ENCODE measurements around the gene A4GALT.
"Not testable (repeated sequence)": the region's sequence is repeated elsewhere in the genome, so short reads cannot be mapped to it uniquely, and the experiment has no call there.

A4GALT gene

DNA sequence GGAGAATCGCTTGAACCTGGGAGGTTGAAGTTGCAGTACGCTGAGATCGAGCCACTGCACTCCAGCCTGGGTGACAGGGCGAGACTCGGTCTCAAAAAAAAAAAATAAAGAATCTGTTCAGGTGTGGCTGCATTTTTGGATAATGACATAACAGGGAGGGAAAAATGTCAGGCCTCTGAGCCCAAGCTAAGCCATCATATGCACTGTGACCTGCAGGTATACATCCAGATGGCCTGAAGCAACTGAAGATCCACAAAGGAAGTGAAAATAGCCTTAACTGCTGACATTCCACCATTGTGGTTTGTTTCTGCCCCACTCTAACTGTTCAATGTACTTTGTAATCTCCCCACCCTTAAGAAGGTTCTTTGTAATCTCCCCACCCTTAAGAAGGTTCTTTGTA, 19.6 kb upstream of the A4GALT start:
- not testable (repeated sequence) for DNase-seq

DNA sequence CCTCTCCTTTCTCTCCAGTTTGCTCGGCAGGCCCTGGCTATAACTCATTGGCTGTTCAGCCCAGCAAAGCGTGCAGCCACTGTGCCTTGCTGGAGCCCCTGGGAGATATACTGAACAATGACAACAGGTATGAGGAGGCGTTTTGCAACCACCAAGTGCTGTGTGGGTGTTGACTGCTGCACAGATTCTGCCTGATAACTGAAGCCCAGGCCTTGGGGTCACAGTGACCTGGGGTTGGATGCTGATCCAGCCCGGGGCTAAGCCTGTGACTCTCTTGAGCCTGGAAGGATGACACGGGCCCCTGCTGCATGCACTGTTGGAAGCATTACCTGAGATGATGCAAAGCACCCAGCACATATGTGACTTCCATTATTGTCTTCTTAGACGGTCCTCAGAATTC, 13.7 kb upstream of the A4GALT start:
- no peak for DNase-seq

DNA sequence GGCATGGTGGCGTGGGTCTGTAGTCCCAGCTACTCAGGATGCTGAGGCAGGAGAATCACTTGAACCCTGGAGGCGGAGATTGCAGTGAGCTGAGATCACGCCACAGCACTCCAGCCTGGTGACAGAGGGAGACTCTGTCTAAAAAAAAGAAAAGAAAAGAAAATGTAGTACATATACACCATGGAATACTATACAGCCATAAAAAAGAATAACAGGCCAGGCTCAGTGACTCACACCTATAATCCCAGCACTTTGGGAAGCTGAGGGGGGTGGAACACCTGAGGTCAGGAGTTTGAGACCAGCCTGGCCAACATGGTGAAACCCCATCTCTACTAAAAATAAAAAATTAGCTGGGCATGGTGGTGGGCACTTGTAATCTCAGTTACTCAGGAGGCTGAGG, 12.7 kb upstream of the A4GALT start:
- not testable (repeated sequence) for DNase-seq

DNA sequence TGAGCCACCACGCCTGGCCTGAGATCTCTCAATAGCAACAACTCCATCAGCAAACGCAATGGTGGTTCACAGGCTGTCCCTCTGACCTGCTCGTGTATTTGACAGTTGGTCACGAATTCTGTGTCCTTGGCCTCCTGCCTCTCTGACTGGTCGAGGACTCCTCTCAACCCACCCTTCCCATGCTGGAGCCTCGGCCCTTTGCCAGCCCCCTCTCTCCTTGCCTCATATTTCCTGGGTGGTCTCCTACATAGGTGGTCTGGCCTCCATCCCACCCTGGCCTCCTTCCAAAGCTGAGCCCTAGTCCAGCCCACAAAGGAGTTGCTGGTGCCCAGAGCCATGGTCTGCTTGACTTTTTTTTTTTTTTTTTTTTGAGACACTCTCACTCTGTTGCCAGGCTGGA, 11.4 kb upstream of the A4GALT start:
- DNase-seq = no peak

DNA sequence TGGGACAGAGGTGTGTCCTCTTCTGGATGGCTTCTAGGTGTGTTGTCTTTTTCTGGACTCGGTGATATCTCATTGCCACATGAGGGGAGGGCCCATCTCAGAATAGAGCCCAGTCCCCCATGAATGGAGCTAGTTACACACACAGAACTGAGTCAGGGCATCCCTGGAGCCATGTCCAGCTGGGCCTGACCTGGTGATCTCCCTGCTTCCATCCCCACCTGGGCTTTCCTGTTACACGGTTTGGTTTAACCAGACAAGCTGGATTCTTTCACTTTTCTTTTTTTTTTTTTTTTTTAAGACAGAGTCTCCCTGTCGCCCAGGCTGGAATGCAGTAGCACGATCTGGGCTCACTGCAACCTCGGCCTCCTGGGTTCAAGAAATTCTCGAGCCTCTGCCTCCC, 6.1 kb upstream of the A4GALT start:
- DNase-seq = no peak

DNA sequence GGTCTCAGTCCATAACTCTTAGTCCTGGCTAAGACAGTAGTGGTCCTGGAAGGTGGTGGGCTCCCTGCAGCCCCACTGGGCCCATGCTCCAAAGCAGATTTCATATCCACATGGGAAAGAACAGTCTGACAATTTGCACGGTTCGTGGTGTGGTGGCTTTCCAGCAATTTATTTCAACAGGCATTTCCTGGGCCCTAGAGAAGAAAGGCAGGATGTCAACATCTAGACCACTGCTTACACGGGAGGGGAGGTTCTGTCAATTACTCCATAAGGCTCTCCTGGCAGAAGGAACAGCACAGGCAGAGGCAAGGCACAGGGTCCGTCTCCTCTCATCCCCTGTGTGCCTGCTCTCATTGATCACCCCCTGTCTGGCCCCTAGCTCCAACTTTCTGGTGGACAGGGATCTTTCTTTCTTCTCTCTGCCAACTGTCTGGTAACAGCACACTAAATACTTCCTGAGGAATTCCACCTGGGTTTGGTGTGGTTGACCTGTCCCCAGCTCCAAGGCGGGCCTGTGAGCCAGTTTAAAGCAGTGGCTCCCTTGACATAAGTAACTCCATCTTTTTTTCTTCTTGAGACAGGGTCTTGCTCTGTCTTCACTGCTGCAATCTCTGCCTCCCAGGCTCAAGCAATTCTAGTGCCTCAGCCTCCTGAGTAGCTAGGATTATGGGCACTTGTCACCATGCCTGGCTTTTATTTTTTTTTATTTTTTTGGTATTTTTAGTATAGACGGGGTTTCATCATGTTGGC, 5.1 kb upstream of the A4GALT start:
- no peak for DNase-seq

DNA sequence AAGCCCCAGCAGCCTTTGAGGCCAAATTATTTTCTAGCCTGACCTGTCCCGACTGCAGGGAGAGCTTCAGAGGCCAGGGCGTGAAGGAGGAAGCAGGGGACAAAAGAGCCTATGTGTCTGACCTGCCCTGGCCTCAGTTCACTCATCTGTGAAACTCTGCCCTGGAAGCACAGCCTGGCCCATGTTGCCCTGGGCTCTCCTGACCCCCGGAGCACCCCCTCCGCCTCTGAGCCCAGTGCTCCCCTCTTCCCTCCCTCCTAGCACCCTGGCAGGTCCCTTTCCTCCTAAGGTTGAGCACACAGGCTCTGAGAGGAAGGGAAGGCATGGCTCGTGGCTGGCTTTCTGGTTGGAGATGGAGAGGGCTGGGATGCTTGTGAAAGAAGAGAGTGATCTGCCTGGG, 3.4 kb upstream of the A4GALT start:
- DNase-seq = no peak

DNA sequence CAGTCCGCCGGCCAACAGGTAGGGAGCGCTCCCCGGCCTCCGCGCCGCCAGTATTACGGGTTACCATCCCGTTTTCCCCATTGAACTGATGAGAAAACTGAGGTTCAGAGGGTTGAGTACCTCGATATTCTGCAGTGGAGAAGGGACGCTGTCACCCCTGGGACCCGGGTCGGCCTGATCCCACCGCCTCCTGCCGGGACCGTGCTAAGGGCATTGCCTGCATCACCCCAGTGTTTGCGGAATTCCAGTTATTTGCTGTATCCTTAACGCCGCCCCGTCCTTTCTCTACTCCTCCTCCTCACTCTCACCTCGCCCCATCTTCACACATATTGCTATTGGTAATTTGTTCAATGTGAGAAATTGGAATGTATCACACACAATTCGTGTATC, 370 bp upstream of the A4GALT start:
- DNase-seq = no peak

DNA sequence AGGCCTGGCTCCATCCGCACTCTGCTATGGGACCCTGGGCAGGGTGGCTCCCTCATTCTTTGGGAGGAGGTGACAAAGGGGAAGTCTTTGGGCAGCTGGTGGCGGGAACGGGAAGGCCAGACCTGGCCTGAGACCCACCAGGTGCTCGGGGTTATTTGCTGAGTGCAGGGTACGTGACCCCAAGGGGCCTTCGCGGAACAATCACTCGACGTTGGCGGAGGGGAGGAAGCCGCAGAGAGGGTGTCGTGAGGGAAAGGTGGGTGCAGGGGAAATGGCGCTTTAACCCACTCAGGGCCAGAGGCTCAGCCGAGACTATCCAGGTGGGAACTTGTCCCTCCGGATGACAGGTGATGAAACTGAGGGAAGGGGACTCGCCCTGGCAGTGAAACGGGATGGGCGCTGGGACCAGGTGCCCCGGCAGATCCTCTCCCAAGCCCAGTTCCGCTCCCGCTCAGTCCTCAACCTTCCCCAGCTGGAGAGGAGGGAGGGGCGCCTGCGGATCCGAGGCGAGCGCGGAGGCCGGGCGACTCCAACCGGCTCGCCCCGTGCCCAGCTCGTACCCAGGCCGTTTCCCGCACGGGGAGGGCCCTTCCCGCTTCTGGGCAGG, 911 bp downstream of the A4GALT start:
- no peak for DNase-seq

DNA sequence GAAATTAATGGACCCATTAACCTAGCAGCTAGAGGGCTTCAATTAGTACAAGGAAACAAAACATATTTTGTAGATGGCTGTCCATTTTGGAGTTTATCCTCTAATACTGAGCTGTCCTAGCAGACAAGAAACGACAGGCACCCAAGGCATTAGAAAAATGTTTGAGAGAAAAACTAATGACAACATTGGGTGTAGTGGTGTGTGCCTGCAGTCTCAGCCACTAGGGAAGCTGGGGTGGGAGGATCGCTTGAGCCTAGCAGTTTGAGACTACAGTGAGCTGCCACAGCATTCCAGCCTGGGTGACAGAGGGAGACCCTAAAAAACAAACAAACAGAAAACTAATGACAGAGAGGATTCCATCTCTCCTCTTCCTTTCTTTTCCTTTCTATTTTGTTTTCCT, 1.5 kb downstream of the A4GALT start:
- no peak for DNase-seq

DNA sequence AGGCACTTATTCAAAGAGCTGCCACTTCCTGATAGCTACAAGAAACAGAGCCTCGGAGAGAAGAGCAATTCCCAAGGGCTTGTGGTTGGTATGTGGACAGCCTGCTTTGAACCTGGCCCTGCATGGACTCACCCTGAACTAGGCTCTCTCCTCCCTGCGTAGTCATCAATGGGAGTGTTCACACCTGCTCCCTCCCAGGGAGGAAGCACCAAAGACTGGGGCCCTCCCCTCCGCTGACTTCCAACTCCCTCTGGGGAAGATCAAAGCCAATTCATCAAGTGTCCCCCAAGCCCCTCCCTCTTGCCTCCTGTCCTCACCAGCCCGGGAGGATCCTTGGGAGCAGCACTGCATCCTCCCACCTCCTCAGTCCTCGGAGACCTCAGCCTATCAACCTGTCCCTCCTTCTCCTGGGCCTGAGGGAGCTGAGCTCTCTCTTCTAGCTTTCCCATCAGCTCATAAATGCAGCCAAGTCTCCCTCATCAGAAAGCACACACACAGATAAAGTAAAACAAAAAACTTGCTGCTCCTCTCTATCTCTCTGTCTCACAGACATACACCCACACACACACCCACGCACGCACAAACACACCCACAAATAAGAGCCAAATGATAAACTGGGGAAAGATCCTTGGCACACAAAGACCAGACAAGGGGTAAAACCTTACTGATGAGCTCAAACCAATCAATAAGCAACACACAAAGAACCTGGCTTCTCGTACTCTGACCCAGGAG, 3.3 kb downstream of the A4GALT start:
- no peak for DNase-seq

DNA sequence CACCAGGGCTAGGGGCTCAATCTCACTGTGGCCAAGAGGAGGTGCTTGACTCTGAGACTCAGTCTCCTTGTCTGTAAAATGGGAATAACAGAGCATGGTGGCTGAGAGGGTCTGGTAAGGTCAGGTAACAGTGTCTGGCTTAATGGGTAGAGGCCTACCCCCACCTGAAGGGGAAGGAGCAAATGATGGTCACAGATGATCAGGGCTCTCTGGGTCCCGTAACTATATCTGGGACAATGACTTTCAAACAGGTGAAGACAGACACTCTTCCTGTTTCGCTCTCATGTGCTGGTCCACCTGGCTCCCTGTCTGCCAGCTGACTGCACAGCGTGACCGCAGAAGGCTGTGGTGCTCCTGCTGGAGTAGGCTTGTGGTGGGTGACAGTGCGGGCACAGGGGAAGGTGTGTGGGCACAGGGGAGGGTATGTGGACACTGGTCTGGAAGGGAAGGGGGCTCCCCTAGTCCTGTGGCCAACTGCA, 4.0 kb downstream of the A4GALT start:
- DNase-seq = no peak

DNA sequence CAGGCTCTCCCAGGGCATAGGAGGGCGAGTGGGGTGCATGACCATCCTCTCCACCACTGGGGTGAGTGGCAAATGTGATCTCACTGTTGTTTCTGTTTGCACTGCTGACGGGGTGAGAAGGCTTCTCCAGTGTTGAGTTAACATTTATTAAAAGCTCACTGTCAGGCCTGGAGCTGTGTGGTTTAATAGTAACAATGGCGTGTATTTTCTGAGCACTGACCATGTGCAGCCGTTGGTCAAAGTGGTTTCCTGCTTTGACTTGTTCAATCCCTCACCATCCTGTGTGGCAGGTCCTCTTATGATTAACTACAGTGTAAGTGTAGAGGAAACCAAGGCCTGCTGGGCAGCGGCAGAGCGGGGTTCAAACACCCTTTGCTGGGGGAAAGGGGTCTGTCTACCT, 4.4 kb downstream of the A4GALT start:
- DNase-seq = no peak

DNA sequence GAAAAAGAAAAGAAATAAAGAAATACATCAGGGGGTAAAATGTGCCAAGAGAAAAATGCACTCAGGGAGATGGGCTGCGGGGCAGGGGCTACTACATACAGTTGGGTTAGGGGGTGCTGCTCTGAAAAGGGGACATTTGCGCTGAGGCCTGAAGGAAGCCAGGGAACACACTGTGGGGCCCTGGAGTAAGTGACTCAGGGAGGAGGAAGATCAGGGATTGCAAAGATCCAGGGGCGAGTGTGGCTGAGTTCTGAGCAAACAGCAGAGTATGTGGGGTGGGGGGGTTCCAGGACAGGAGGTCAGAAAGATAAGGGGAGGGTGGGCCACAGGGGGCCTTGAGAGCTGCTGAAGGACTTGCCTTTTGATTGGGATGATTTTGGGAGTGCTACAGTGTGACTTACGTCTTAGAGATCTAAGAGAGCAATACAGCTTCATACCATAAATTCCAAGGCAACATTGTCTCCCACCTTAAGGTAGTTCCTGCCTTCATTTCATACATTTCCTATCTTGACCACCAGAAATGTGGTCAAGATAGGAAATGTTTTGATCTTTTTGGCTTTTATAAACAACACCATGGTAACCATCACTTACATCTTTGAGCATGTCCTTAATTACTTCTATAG, 5.8 kb downstream of the A4GALT start:
- no peak for DNase-seq

DNA sequence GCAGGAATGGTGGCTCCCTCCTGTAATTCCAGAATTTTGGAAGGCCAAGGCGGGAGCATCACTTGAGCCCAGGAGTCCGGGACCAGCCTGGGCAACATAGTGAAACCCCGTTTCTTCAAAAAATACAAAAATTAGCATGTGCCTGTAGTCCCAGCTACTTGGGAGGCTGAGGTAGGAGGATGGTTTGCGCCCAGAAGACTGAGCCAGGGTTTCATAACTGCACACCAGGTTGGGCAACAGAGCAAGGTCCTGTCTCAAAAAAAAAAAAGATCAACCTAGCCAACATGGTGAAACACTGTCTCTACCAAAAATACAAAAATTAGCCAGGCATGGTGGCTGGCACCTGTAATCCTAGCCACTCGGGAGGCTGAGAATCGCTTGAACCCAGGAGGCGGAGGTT, 6.4 kb downstream of the A4GALT start:
- DNase-seq = no peak

DNA sequence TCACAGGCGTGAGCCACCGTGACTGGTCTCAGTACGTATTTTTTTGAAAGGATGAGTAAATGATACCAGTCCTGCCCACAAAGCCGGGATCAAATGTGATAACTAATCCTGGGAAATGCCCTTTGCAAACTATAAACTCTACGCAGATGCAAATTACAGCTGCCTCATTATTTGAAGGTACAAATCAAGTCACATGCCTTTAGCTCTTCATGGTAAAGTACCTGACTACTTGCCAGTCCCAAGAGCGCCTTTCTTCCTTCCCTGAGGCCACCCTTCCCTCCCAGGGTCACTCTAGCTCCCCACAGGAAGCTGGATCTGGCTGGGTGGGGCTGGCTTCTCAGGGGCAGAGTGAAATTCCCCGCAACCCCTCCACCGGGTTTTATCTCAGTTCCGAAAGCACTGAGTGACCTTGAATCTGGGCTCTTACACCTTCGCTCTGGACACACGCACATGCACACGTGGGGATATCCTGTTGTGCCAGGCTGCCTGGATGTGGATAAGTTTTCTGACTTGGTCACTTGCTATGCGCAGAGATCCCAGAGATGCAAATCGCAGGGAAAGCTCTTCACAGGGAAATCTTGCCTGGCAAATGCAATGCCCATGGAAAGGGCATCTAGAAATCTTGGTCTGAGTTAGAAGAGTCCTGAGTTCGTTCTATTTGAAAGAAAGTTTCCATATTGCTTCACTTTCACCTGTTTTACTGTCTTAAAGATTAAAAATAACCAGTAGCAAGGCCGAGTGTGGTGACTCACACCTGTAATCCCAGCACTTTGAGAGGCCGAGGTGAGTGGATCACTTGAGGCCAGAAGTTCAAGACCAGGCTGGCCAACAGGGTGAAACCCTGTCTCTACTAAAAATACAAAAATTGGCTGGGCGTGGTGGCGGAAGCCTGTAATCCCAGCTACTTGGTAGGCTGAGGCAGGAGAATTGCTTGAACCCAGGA, 8.5 kb downstream of the A4GALT start:
- no peak for DNase-seq

DNA sequence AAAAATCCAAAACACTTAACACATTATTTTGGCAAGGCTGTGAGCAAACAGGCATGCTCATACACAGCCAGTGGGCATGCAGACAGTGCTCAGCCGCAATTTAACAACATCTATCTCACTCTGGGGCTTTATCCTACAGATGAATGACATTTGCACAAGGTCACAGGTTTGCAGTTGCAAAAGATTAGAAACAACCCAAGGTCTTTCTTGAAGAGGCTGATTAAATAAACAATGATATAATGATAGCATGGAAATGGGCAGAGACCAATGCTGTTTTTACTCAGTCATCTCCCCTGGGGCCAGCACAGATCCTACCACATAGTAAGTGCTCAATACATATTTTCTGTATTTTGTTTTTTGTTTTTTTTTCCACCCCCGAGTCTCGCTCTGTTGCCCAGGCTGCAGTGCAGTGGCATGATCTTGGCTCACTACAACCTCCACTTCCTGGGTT, 9.4 kb downstream of the A4GALT start:
- no peak for DNase-seq

DNA sequence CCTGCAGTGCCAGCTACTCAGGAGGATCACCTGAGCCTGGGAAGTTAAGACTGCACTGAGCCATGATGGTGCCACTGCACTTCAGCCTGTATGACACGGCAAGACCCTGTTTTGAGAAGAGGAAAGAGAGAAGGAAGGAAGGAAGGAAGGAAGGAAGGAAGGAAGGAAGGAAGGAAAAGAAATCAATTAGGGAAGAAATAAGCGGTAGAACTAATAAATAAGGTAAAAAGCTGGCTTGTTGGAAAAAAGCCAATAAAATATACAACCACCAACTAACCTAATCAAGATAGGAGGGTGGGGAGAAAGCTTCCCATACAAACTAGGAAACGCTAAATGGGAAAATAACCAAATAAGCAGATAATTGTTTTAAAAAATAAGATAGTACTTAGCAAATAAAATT, 12.3 kb downstream of the A4GALT start:
- no peak for DNase-seq

DNA sequence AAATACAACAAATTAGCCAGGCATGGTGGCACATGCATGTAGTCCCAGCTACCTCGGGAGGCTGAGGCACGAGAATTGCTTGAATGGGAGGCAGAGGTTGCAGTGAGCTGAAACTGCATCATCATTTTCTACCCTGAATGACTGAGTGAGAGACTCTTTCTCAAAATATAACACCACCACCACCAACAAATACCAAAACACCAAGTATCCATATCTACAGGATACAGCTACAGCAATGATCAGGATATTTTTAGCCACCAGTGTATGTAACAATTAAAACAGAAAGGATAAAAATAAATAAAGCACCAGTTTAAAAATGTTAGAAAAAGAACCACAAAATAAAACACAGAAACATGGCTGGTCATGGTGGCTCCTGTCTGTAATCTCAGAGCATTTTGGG, 13.2 kb downstream of the A4GALT start:
- DNase-seq = no peak

DNA sequence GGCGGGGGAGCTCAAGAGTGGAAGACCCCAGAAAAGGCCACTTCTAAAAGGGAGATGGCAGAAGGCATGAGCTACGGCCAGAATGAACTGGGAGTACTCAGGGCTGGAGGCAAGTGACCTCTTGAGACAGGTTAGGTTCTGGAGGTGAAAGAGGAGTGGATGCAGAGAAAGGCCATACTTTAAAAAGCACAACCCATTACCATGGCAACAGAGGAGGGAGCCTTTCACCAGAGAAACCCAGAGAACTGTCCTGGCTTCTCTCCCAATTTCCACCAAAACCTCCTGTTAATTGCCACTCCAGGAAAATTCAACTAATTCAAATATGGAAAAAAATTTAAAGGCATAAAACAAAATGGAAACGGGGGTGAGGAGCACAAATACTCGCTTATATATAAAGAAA, 15.8 kb downstream of the A4GALT start:
- DNase-seq = no peak

DNA sequence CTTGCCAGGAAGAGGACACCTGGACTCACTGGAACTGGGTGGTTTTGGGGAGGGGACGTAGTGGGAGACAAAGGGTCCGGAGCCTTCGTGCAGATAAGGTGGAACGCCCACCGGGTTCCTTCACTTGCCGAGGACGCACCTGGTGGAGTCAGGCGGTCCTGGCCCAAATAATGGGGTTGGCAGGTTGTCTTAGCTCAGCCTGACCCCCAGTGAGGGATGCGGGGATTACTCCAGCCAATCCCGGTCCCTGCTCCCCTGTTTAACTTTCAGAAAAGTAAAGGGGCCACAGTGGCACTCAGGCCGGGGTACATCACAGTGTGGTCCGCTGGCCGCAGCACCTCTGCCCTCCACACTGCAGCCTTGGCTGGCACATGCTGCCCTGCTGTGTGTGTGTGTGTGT, 18.0 kb downstream of the A4GALT start:
- no peak for DNase-seq

DNA sequence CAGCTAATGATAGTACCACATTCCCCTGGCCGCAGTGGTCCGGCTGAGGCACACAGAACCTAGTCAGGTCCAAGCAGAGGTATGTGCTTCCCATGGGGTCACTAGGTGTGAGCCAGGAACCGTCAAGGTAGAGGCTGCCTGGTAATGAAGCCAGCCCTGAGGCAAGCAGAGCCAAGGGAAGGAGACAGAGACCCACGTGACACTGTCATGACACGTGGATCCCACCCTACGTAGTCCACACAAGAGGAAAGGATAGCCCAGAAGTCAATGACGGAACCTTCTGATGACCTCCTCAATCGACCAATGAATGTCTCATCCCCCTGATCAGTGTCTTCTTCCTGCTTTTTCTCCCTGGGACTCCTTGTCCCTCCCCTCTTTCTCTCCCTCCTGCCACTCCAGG, 19.0 kb downstream of the A4GALT start:
- no peak for DNase-seq

DNA sequence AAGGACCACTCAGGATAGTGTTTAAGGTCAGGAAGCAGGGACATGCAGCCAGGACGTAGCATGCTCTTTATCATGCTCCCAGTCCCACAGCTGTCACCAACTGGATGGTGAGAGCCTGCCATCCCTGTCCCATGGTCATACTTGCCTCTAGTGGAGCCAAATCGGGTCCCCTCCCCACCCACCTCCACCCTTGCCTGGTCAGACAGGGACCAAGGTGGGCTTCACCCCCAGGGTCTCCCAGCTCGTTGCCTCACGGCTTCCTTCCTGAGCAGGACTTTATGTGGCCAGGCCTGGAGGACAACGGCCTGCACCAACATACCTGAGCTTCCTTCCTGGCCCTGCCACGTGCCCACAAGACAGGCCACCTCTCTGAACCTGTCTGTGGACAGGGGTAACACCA, 19.8 kb downstream of the A4GALT start:
- no peak for DNase-seq

Measured in NCI-H1436 (cell line).